HepG2 (cell line): ENCODE data around the gene ZC3H7B. TPM values are rescaled to one million over a fixed set of nuclear protein-coding genes. Genes with fewer than 3 reads are reported as not detected.

ENCODE experiments used
- AFF4 ChIP-seq: sonication (generic); formaldehyde crosslinking; IDR thresholded peaks from 2 replicates; pipeline ENCODE4 v1.4.0; 2020; ENCODE audit warnings: missing genetic modification reagents
- CENPT ChIP-seq: sonication (generic); formaldehyde crosslinking; IDR thresholded peaks from 2 replicates; pipeline ENCODE4 v1.8.0; 2022; ENCODE audit warnings: low read depth, mild to moderate bottlenecking, moderate library complexity, missing genetic modification reagents
- DDIT3 ChIP-seq: sonication (generic); formaldehyde crosslinking; IDR thresholded peaks from 2 replicates; pipeline ENCODE4 v1.4.0; 2020; ENCODE audit warnings: mild to moderate bottlenecking, missing genetic modification reagents
- HOXA5 ChIP-seq: sonication (generic); formaldehyde crosslinking; IDR thresholded peaks from 2 replicates; pipeline ENCODE4 v1.4.0; 2020; ENCODE audit warnings: missing genetic modification reagents
- IRX3 ChIP-seq: sonication (generic); formaldehyde crosslinking; IDR thresholded peaks from 2 replicates; pipeline ENCODE4 v1.8.1; 2023; ENCODE audit warnings: mild to moderate bottlenecking, low read depth, missing genetic modification reagents, borderline replicate concordance
- MTF1 ChIP-seq: sonication (generic); formaldehyde crosslinking; IDR thresholded peaks from 2 replicates; pipeline ENCODE4 v1.5.0; 2020; ENCODE audit warnings: missing genetic modification reagents
- NCOA5 ChIP-seq: sonication (generic); formaldehyde crosslinking; IDR thresholded peaks from 2 replicates; pipeline ENCODE4 v1.4.0; 2020; ENCODE audit warnings: missing genetic modification reagents
- NFIB ChIP-seq: sonication (generic); formaldehyde crosslinking; IDR thresholded peaks from 2 replicates; pipeline ENCODE4 v1.9.0; 2021; ENCODE audit warnings: missing genetic modification reagents, mild to moderate bottlenecking, borderline replicate concordance
- PATZ1 ChIP-seq: sonication (generic); formaldehyde crosslinking; IDR thresholded peaks from 2 replicates; pipeline ENCODE4 v1.4.0; 2020; ENCODE audit warnings: missing genetic modification reagents
- RFX5 ChIP-seq: IDR thresholded peaks from 2 replicates; pipeline ENCODE4 v1.6.1; 2011; ENCODE audit warnings: low read depth, low read length, improper control_type of control experiment
- ZBED4 ChIP-seq: sonication (generic); formaldehyde crosslinking; IDR thresholded peaks from 2 replicates; pipeline ENCODE4 v1.4.0; 2020; ENCODE audit warnings: missing genetic modification reagents, borderline replicate concordance
- ZC3H4 ChIP-seq: sonication (generic); formaldehyde crosslinking; IDR thresholded peaks from 2 replicates; pipeline ENCODE4 v1.4.0; 2020; ENCODE audit warnings: missing genetic modification reagents, borderline replicate concordance
- ZMYM2 ChIP-seq: sonication (generic); formaldehyde crosslinking; IDR thresholded peaks from 2 replicates; pipeline ENCODE4 v1.8.0; 2022; ENCODE audit warnings: mild to moderate bottlenecking, missing genetic modification reagents
- ZNF552 ChIP-seq: sonication (generic); formaldehyde crosslinking; IDR thresholded peaks from 2 replicates; pipeline ENCODE4 v1.9.0; 2022; ENCODE audit warnings: missing genetic modification reagents, mild to moderate bottlenecking, borderline replicate concordance
- ZNF557 ChIP-seq: sonication (generic); formaldehyde crosslinking; IDR thresholded peaks from 2 replicates; pipeline ENCODE4 v1.4.0; 2020; ENCODE audit warnings: missing genetic modification reagents
- ZNF567 ChIP-seq: sonication (generic); formaldehyde crosslinking; IDR thresholded peaks from 2 replicates; pipeline ENCODE4 v1.8.1; 2023; ENCODE audit warnings: mild to moderate bottlenecking, missing genetic modification reagents, borderline replicate concordance
- ZNF747 ChIP-seq: sonication (generic); formaldehyde crosslinking; IDR thresholded peaks from 2 replicates; pipeline ENCODE4 v1.8.1; 2023; ENCODE audit warnings: missing genetic modification reagents, mild to moderate bottlenecking, borderline replicate concordance
- ZNF850 ChIP-seq: sonication (generic); formaldehyde crosslinking; conservative IDR thresholded peaks from 2 replicates; pipeline ENCODE4 v1.9.0; 2021; ENCODE audit warnings: mild to moderate bottlenecking, missing genetic modification reagents
- ZSCAN25 ChIP-seq: sonication (generic); formaldehyde crosslinking; IDR thresholded peaks from 2 replicates; pipeline ENCODE4 v1.8.0; 2022; ENCODE audit warnings: mild to moderate bottlenecking, missing genetic modification reagents
- polyA plus RNA-seq, 8 experiments: library from polyadenylated mRNA; depleted of rRNA in 3 of 8; stranded (reverse) in 7 of 8; unstranded in 1 of 8; fragments of >200 nt; fragmentation: Illumina TruSeq in 4 of 8; extraction: Trizol in 4 of 8; gene quantifications; 2 replicates each; pipeline versions ENCODE4 v1.2.1 to v1.2.3, GENCODE V29; 2011 to 2016; ENCODE audit warnings: low read depth in 4 of 8, missing spikeins in 1 of 8, mixed read lengths in 1 of 8; ENCODE audit not compliant: insufficient read depth in 1 of 8
- total RNA-seq, 5 experiments: library from RNA; depleted of rRNA; stranded (reverse); fragments of >200 nt; fragmentation: Illumina TruSeq; extraction: Trizol; gene quantifications; 2 replicates each; pipeline ENCODE4 v1.2.3, GENCODE V29; 2016; ENCODE audit warnings: low read depth in 1 of 5

ZC3H7B gene
- total and polyA plus RNA-seq, 2 of the 13 experiments (the other 11 are each of a cell fraction or from before 2014, with no cell fraction given), result 26.4 to 37.2 TPM

GRCh38 chr22:41285820-41286638 lies 15.3 kb upstream of the ZC3H7B start, which contains the start of gene RANGAP1 (continued):
- 0 out of 2 replicates have a peak, but pooled peaks have one; percentile 45 for TF ChIP-seq ZBED4 (CRISPR knock-in tag)
- TF ChIP-seq ZNF850 (CRISPR knock-in tag), result no peak
- TF ChIP-seq ZNF747 (CRISPR knock-in tag), result no peak
- no peak for TF ChIP-seq ZNF552
- no peak for TF ChIP-seq RFX5
- TF ChIP-seq CENPT (CRISPR knock-in tag), result no peak
- no peak for TF ChIP-seq IRX3 (CRISPR knock-in tag)
- no peak for TF ChIP-seq MTF1
- TF ChIP-seq ZNF557 (CRISPR knock-in tag), result 0 out of 2 replicates have a peak, but pooled peaks have one; percentile 19
- TF ChIP-seq PATZ1 (CRISPR knock-in tag), result peak; percentile 45; the same call in 1 of the 2 replicates
- no peak for TF ChIP-seq DDIT3 (CRISPR knock-in tag)
- no peak for TF ChIP-seq ZSCAN25 (CRISPR knock-in tag)
- TF ChIP-seq NCOA5, result no peak
- peak; percentile 83; the same call in 1 of the 2 replicates for TF ChIP-seq HOXA5 (CRISPR knock-in tag)
- TF ChIP-seq NFIB (CRISPR knock-in tag), result no peak
- no peak for TF ChIP-seq ZC3H4 (CRISPR knock-in tag)
- no peak for TF ChIP-seq AFF4
- TF ChIP-seq ZNF567 (CRISPR knock-in tag), result no peak
- no peak for TF ChIP-seq ZMYM2 (CRISPR knock-in tag)
